ENCODE measurements around the gene SNX25. TPM values are rescaled to one million over a fixed set of nuclear protein-coding genes. Genes with fewer than 3 reads are reported as not detected.

SNX25 gene
- total and polyA plus RNA-seq, 2 experiments from 2014 or later, result 6.9 to 25.0 TPM

- TF ChIP-seq REST (IDR thresholded peaks at IDR 0.05; ENCODE audit: unreplicated experiment) (no peak), CREB1 (CRISPR knock-in tag; IDR thresholded peaks at IDR 0.05; ENCODE audit: low read depth) (no peak), POLR2AphosphoS5 (IDR thresholded peaks at IDR 0.05; ENCODE audit: low read depth) (no peak), STAT1 (IDR thresholded peaks at IDR 0.05; ENCODE audit: unreplicated experiment) (no peak), ETS1 (IDR thresholded peaks at IDR 0.05) (no peak), CTCF (conservative IDR thresholded peaks at IDR 0.05; ENCODE audit: low read depth in 2 of 2) (no peak), NANOG (IDR thresholded peaks at IDR 0.05; ENCODE audit: borderline replicate concordance) (no peak), ZNF114 (CRISPR knock-in tag; IDR thresholded peaks at IDR 0.05) (no peak), EZH2 (IDR thresholded peaks at IDR 0.05; ENCODE audit: low read depth, unreplicated experiment) (no peak), EZH2phosphoT487 (IDR thresholded peaks at IDR 0.05; ENCODE audit: unreplicated experiment) (no peak), ZNF331 (CRISPR knock-in tag; IDR thresholded peaks at IDR 0.05; ENCODE audit: low read depth) (no peak), ZNF462 (CRISPR knock-in tag; IDR thresholded peaks at IDR 0.05) (no peak), JUNB (IDR thresholded peaks at IDR 0.05; ENCODE audit: unreplicated experiment) (no peak)
- Histone ChIP-seq H3K4me2 (no peak overlapping the region), H3K27me3 (ENCODE audit: insufficient read depth) (no peaks in the 10 kb centered on the region), H2AFZ (no peak overlapping the region), H3K9me2 (ENCODE audit: insufficient read depth) (no peaks in the 10 kb centered on the region), H3K36me3 (ENCODE audit: insufficient read depth) (no peaks in the 10 kb centered on the region), H4K20me1 (replicated peaks; ENCODE audit: insufficient read depth) (no peaks in the 10 kb centered on the region), H3K4me1 (ENCODE audit: insufficient read depth) (peaks cover 22% of the 10 kb centered on the region; the same call in 1 of the 2 replicates), H3K79me2 (replicated peaks; ENCODE audit: insufficient read depth) (no peaks in the 10 kb centered on the region), H3K4me3 (no peak overlapping the region), H3F3A (replicated peaks; ENCODE audit: low read depth) (no peaks in the 10 kb centered on the region), H3K27ac (ENCODE audit: low read depth) (no peak overlapping the region)
- ATAC-seq, result no peak
- Mint-ChIP-seq H3K4me1 (peaks cover 37% of the 10 kb centered on the region), H3K4me3 (no peak overlapping the region), H3K36me3 (ENCODE audit: low read depth) (peaks cover 3% of the 10 kb centered on the region; the same call in 1 of the 3 replicates), H3K9me3 (no peaks in the 10 kb centered on the region), H3K27ac (no peak overlapping the region), H3K27me3 (ENCODE audit: insufficient read depth, low read depth, poor library complexity) (no peaks in the 10 kb centered on the region)
- DNase-seq (ENCODE audit: low spot score), result no peak
These were observed 46.5 kb downstream of the SNX25 start for GRCh38 chr4:185255868-185256267.

Data from GM23338 (cell line).